HEK293 (cell line): ENCODE results near the gene PTPN3.

Experiments used
- CTCF ChIP-seq: fragments of 450-650 bp; formaldehyde crosslinking; IDR thresholded peaks from 2 replicates; pipeline ENCODE4 v1.5.1; 2016; ENCODE audit warnings: missing biosample characterization, missing genetic modification characterization
- ZNF658 ChIP-seq: fragments of 450-650 bp; formaldehyde crosslinking; IDR thresholded peaks from 2 replicates; pipeline ENCODE4; 2016; ENCODE audit warnings: missing biosample characterization, missing genetic modification characterization

GRCh38 chr9:109381011-109381729 lies 116.9 kb downstream of the PTPN3 start:
- TF ChIP-seq CTCF (tag by site-specific recombination): no peak
- no peak for TF ChIP-seq ZNF658 (tag by site-specific recombination)
